NCI-H2196 treated with DMSO at 0.1 percent for 48 hours (cell line): ENCODE data around the gene ATAD5.
A peak's percentile ranks its signal among the peaks of the same experiment; 100 is the strongest.
"Not testable (repeated sequence)": the region's sequence is repeated elsewhere in the genome, so short reads cannot be mapped to it uniquely, and the experiment has no call there.

ENCODE experiments used
- DNase-seq: peaks from one replicate; lab custom pipeline; 2025; ENCODE audit not compliant: unreplicated experiment; lab: John Stamatoyannopoulos, UW

Gene ATAD5

GRCh38 chr17:30831663-30832437, at the start of gene ATAD5:
ATAD5 (plus strand) TSS chr17:30831966; CDS start chr17:30832348, 382 bp downstream.
- peak; percentile 32 for DNase-seq

- no peak for DNase-seq
Measured at GRCh38 chr17:30782206-30782605, 49.6 kb upstream of the ATAD5 start.

GRCh38 chr17:30788918-30789317, 42.8 kb upstream of the ATAD5 start:
- no peak for DNase-seq

- no peak for DNase-seq
Measured at GRCh38 chr17:30790279-30790678, 41.5 kb upstream of the ATAD5 start.

GRCh38 chr17:30793282-30793977, 38.3 kb upstream of the ATAD5 start:
- DNase-seq, result no peak

GRCh38 chr17:30794372-30794771, 37.4 kb upstream of the ATAD5 start:
- DNase-seq, result no peak

- no peak for DNase-seq
Measured at GRCh38 chr17:30796016-30796415, 35.8 kb upstream of the ATAD5 start.

GRCh38 chr17:30801671-30802070, 30.1 kb upstream of the ATAD5 start:
- DNase-seq, result no peak

- DNase-seq, result no peak
Measured at GRCh38 chr17:30805944-30806456, 25.8 kb upstream of the ATAD5 start.

GRCh38 chr17:30807896-30808295, 23.9 kb upstream of the ATAD5 start:
- no peak for DNase-seq

- no peak for DNase-seq
Measured at GRCh38 chr17:30808785-30809286, 22.9 kb upstream of the ATAD5 start.

GRCh38 chr17:30809867-30810266, 21.9 kb upstream of the ATAD5 start:
- DNase-seq, result no peak

- DNase-seq, result no peak
Measured at GRCh38 chr17:30812218-30813177, 19.3 kb upstream of the ATAD5 start.

- not testable (repeated sequence) for DNase-seq
Measured at GRCh38 chr17:30814236-30814635, 17.5 kb upstream of the ATAD5 start.

- DNase-seq, result not testable (repeated sequence)
Measured at GRCh38 chr17:30814860-30815259, 16.9 kb upstream of the ATAD5 start.

- DNase-seq, result no peak
Measured at GRCh38 chr17:30816165-30816564, 15.6 kb upstream of the ATAD5 start.

GRCh38 chr17:30819971-30820705, 11.6 kb upstream of the ATAD5 start:
- DNase-seq, result no peak

- DNase-seq, result no peak
Measured at GRCh38 chr17:30821871-30822723, 9.7 kb upstream of the ATAD5 start.

- not testable (repeated sequence) for DNase-seq
Measured at GRCh38 chr17:30822919-30823318, 8.8 kb upstream of the ATAD5 start.
